HG02840 (cell line): ENCODE data around the gene CGB8.
"Not testable (repeated sequence)": the region's sequence is repeated elsewhere in the genome, so short reads cannot be mapped to it uniquely, and the experiment has no call there.

ENCODE experiments used
- ATAC-seq: cut with Tn5 transposase; IDR thresholded peaks from one replicate; pipeline ENCODE4 v1.9.1; 2021; ENCODE audit warnings: mild to moderate bottlenecking, moderate library complexity, moderate number of reproducible peaks; ENCODE audit not compliant: unreplicated experiment, low FRiP score

CGB8 gene

DNA sequence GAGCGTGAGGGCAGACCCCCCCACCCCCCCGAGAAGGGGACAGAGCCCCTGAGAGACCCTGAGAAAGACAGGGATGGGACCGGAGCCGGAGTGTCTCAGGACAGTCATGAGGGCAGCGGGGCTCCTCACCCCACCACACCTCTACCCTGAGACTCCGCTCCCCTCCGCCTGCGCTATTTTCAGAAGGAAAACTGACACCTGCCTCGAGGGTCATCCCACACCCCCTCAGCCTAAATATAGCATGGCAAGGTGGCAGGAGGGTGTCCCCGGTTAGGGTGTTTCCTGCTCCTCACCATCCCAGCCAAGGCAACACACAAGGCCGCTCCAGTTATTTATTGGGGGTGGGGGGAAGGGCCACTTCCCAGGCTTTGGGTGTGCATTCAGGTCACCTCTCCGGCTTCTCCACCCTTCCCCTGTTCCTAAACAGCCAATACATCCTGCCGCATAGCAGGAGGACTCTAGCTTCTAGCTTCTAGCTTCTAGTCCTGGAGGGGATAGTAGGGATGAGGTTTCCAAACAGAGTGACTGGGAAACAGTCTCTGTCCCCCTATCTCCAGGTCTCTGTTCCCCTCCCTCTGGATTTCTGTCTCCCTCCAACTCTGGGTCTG lies 17.1 kb upstream of the CGB8 start:
- no peak for ATAC-seq

DNA sequence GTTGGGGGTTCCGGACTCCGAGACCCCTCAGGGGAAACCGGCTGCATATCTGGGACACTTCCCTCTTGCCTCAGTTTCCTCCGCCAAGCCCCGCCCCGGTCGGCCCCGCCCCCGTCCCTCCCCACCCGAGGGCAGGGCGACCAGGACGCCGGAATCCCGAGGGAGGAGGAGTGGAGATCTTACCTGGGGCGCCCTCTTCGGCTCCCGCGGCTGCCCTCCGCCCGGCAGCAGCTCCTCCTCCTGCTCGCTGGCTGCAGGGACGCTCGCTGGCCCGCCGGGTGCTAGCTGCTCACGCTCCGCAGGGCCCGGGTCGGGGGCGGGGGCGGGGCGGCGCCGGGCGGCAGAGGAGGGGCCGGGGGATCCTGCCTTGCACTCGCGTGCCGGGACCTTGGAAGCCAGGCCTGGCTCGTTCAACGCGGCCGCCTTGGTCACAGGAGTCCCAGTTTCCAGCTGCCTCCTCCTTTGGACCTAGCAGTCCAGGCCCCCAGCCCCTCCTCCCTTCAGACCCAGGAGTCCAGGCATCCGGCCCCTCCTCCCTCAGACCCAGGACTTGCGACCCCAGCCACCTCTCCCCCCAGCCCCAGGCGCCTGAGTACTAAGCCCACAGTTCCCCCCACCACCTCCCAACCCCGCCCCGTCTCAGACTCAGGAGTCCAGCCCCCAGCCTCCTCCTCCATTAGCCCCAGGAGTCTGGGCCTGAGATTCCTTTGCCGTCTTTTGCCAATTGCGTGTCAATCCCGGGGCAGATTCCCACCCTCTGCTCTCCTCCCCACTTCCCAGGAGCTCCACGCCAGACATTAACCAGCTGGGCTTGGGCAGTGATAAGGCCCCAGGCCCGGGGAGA lies 16.1 kb upstream of the CGB8 start, which contains the start of gene NTF4:
TSS of gene NTF4 (minus strand) at position 51 of the 844 bp plus-strand sequence. CDS start 2,821 bp downstream, outside the sequence.
- ATAC-seq: no peak

- no peak for ATAC-seq
These were observed 15.2 kb upstream of the CGB8 start for GRCh38 chr19:49064029-49064629.

- ATAC-seq: no peak
These were observed 12.5 kb upstream of the CGB8 start for GRCh38 chr19:49061445-49061844.

DNA sequence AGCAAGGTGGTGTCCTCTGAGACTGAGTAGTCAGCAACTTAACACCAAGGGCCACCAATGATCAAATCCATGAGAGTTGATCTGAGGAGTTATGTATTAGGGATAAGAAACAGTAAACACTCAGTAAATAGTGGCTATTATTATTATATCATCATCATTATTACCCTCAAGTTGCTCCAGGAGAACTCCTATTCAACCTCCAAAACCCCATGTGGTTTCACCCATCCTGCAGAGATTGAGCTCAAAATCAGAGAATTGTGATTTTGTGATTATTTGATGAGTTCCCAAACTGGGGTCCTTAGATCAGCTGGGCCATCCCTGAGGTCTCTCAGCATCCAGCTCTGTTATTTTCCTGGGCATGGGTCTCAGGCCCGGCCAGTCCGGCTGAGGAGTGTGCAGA lies 12.1 kb upstream of the CGB8 start:
- no peak for ATAC-seq

GRCh38 chr19:49059053-49059452 lies 10.1 kb upstream of the CGB8 start:
- ATAC-seq: no peak

DNA sequence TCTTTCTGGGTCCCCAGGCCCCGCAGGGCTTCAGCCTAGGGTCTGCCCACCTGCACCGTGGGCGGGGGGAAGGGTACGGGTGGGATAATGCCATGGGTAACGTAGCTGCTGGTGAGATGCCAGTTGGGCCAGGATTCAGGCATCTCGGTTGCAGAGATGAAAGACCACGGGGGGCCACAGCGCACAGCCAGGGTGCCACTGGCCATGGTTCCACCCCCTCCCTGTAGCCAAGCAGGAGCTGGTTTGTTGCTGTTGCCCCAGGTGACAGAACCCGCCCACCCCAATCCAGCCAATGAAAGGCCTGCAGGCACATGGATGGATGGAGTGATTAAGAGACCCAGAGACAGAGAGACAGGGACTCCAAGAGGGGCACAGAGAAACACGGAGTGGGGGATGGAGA lies 9.7 kb upstream of the CGB8 start:
- no peak for ATAC-seq

DNA sequence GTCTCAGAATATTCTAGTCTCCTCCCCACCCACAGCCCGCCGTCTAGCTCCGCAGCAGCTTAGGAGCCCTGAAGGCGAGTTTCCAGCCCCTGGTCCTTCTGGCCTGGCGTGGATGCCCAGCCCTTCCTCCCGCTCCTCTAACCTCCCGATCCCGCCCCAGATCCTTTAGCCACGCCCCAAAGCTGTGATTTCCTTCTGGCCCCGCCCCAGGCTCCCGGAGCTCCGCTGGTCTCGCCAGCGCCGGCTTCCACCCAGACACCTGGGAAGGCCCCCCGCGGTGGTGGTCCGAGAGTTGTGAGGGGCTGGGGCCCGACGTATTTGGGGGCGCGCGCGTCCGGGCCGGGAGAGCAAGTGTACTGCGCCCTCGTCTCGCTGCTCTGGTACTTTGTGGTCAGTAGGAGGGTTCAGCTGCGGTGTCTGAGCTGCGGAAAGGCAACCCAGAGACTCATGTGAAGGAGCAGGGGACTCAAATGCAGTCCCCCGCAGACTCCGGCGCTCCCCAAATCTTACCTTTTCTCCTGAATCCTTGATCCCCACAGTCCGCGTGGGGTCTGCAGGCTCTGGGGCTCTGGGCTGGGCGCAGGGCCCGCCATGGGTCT lies 8.8 kb upstream of the CGB8 start, which contains the start of gene CGB7:
TSS of gene CGB7 (minus strand) at position 114 of the 599 bp plus-strand sequence. CDS start 2,374 bp downstream, outside the sequence.
- ATAC-seq: no peak

- ATAC-seq: not testable (repeated sequence)
These were observed 8.1 kb upstream of the CGB8 start for GRCh38 chr19:49056902-49057596.

DNA sequence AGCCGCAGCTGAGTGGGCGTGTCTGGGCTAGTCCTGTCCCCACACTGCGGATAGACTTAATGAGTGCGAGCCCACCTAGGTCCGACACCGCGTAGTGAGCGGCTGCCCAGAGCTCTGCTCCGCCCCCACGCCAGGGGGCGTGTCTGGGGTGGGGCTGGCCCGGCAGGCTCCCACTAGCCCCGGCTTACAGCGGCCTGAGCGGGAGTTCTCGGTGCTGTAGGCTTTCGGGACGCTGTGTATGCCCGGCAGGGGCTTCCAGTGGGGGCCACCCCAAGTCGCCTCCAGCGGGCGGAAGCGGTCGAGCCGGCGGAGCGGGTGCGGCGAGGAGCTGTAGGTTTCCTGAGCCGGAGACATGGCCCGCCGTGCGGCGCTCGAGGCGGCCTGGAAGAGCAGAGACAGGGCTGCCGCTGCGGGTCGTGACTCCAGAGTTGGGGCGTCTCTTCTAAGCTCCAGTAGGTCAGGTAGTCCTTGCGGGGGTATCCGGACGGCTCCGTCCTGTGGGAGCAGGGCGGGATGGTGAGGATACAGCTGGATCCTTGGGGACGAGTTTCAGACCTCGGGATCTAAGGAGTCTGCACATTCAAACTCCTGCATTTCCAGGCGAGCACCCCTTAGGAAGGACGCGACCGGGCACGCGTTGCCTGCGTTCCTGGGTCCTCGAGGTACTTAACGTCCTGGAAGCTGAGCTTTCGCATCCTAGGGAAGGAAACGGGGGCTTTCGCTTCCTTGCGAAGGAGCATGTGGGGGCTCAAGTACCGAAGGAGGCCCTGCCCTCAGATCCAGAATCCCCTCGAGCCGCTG lies 7.4 kb upstream of the CGB8 start:
- ATAC-seq: no peak

DNA sequence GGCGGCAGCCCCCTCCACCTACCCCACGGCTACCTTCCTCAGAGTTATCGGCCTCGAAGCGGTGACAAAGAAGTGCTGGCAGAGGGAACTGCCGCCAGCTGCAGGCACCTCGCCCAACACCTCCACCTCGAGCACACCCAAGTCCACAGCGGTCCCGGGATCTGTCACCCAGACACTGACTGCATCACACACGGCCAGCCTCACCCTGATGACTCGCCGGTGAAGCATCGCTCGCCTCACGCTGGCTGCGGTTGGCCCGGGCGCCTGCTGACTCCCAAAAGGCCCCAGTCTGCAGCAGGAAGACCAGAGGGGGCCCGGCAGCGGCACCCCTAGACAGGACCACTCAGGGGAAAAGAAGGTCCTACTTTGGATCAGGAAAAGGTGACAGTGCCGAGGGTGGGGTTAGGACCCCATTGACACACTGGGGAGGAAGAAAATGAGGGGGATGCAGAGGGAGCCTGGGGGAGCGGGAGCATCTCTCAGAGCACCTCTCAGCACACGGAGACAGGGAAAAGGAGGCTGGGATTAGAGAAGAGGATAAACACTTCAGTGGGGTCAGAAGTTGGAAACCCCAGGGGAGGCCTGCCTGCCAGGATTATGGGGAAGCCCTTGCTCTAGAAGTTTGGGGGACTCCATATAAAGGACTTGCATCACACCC lies 1.6 kb upstream of the CGB8 start:
- ATAC-seq: not testable (repeated sequence)

GRCh38 chr19:49049834-49050233 lies 923 bp upstream of the CGB8 start:
- ATAC-seq: not testable (repeated sequence)

- not testable (repeated sequence) for ATAC-seq
These were observed 5.4 kb downstream of the CGB8 start, which contains the start of gene CGB5 for GRCh38 chr19:49043548-49043947. TSS of gene CGB5 (plus strand) at chr19:49043848. CDS start at chr19:49044210, 362 bp downstream.

GRCh38 chr19:49042666-49043065 lies 6.2 kb downstream of the CGB8 start:
- not testable (repeated sequence) for ATAC-seq

DNA sequence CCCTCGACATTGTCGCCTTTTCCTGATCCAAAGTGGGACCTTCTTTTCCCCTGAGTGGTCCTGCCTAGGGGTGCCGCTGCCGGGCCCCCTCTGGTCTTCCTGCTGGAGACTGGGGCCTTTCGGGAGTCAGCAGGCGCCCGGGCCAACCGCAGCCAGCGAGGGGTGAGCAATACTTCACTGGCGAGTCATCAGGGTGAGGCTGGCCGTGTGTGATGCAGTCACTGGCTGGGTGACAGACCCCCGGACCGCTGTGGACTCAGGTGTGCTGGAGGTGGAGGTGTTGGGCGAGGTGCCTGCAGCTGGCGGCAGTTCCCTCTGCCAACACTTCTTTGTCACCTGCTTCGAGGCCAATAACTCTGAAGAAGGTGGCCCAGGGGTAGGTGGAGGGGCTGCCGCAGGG lies 6.7 kb downstream of the CGB8 start:
- ATAC-seq: no peak

DNA sequence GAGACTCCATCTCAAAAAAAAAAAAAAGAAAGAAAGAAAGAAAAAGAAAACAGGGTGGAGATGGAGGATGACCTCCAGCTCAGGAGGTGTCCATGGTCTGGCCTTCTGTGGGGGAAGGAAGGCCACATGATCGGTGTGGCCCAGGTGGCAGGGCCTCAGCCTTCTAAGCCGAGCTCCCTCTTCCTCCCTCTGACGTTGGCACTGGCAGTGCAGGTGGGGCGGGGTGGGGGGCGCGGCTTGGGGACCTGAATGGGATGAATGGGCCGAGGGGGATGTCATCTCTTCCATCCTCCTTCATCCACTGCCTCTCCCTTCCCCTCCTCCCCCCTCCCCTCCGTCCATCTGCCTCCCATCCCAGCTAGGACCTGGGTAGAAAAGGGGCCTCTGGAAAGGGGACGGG lies 9.2 kb downstream of the CGB8 start:
- ATAC-seq: not testable (repeated sequence)

GRCh38 chr19:49038557-49039276 lies 10.2 kb downstream of the CGB8 start:
- not testable (repeated sequence) for ATAC-seq

GRCh38 chr19:49038111-49038510 lies 10.8 kb downstream of the CGB8 start:
- ATAC-seq: not testable (repeated sequence)
